SK-N-SH treated with all-trans-retinoic acid at 6 μM for 48 hours (cell line): Measurements from ENCODE around the gene DHX34.
A peak's percentile ranks its signal among the peaks of the same experiment; 100 is the strongest.

Source experiments
- ATAC-seq: fragments of 200-7000 bp; cut with Tn5 transposase; 3 replicates; pipeline ENCODE4 v1.9.1; 2020; ENCODE audit warnings: mild to moderate bottlenecking, moderate library complexity
- BACH2 ChIP-seq: fragments of 250-450 bp; sonication (Bioruptor Pico); IDR thresholded peaks from 2 replicates; pipeline ENCODE4 v1.9.0; 2021; ENCODE audit warnings: mild to moderate bottlenecking, borderline replicate concordance
- CSDC2 ChIP-seq: fragments of 250-450 bp; sonication (Bioruptor Pico); IDR thresholded peaks from 2 replicates; pipeline ENCODE4 v1.5.0; 2020; ENCODE audit warnings: mild to moderate bottlenecking, moderate library complexity
- ESRRG ChIP-seq: fragments of 250-450 bp; sonication (Bioruptor Pico); IDR thresholded peaks from 2 replicates; pipeline ENCODE4 v1.6.1; 2021; ENCODE audit warnings: mild to moderate bottlenecking
- GLIS3 ChIP-seq: fragments of 250-450 bp; sonication (Bioruptor Pico); IDR thresholded peaks from 2 replicates; pipeline ENCODE4 v1.5.0; 2020; ENCODE audit warnings: mild to moderate bottlenecking, moderate library complexity
- OSR1 ChIP-seq: fragments of 250-450 bp; sonication (Bioruptor Pico); IDR thresholded peaks from 2 replicates; pipeline ENCODE4 v1.8.0; 2022; ENCODE audit warnings: moderate library complexity, mild to moderate bottlenecking, inconsistent platforms
- PPARA ChIP-seq: fragments of 250-450 bp; sonication (Bioruptor Pico); IDR thresholded peaks from 2 replicates; pipeline ENCODE4 v1.5.0; 2020; ENCODE audit warnings: mild to moderate bottlenecking, borderline replicate concordance
- RARB ChIP-seq: fragments of 250-450 bp; sonication (Bioruptor Pico); IDR thresholded peaks from 2 replicates; pipeline ENCODE4 v1.8.0; 2021; ENCODE audit warnings: mild to moderate bottlenecking, moderate library complexity
- SNAI2 ChIP-seq: fragments of 250-450 bp; sonication (Bioruptor Pico); IDR thresholded peaks from 2 replicates; pipeline ENCODE4 v1.5.0; 2020; ENCODE audit warnings: mild to moderate bottlenecking, moderate library complexity
- TCF4 ChIP-seq: fragments of 250-450 bp; sonication (Bioruptor Pico); IDR thresholded peaks from 2 replicates; pipeline ENCODE4 v1.8.0; 2021; ENCODE audit warnings: mild to moderate bottlenecking, moderate library complexity, borderline replicate concordance
- TOX ChIP-seq: fragments of 250-450 bp; sonication (Bioruptor Pico); IDR thresholded peaks from 2 replicates; pipeline ENCODE4 v1.8.0; 2021; ENCODE audit warnings: mild to moderate bottlenecking, moderate library complexity, borderline replicate concordance
- ZFP3 ChIP-seq: fragments of 250-450 bp; sonication (Bioruptor Pico); IDR thresholded peaks from 2 replicates; pipeline ENCODE4 v1.5.0; 2020; ENCODE audit warnings: mild to moderate bottlenecking, moderate library complexity
- ZFP30 ChIP-seq: fragments of 450-650 bp; formaldehyde crosslinking; IDR thresholded peaks from 2 replicates; pipeline ENCODE4 v1.5.0; 2022; ENCODE audit warnings: mild to moderate bottlenecking, moderate library complexity
- ZNF565 ChIP-seq: fragments of 450-650 bp; formaldehyde crosslinking; conservative IDR thresholded peaks from 2 replicates; pipeline ENCODE4 v1.5.0; 2020; ENCODE audit warnings: low read depth, mild to moderate bottlenecking, moderate library complexity
- ZNF70 ChIP-seq: fragments of 450-650 bp; formaldehyde crosslinking; IDR thresholded peaks from 2 replicates; pipeline ENCODE4 v1.5.0; 2020; ENCODE audit warnings: mild to moderate bottlenecking, moderate library complexity
- ZNF8 ChIP-seq: fragments of 450-650 bp; formaldehyde crosslinking; IDR thresholded peaks from 2 replicates; pipeline ENCODE4 v1.5.0; 2020; ENCODE audit warnings: mild to moderate bottlenecking, moderate library complexity
- TF ChIP-seq, protein P1 (sequence below): fragments of 250-450 bp; sonication (Bioruptor Pico); IDR thresholded peaks from 2 replicates; pipeline ENCODE4 v1.5.1; 2020; ENCODE audit warnings: low read depth, mild to moderate bottlenecking, moderate library complexity
- TF ChIP-seq, protein P2 (sequence below): fragments of 250-450 bp; sonication (Bioruptor Pico); IDR thresholded peaks from 2 replicates; pipeline ENCODE4 v1.8.0; 2021; ENCODE audit warnings: low read depth, mild to moderate bottlenecking, moderate library complexity, borderline replicate concordance
- TF ChIP-seq, protein P3 (sequence below): fragments of 250-450 bp; sonication (Bioruptor Pico); IDR thresholded peaks from 2 replicates; pipeline ENCODE4 v1.8.0; 2020; ENCODE audit warnings: mild to moderate bottlenecking, moderate library complexity, borderline replicate concordance
- TF ChIP-seq, protein P4 (sequence below): fragments of 250-450 bp; sonication (Bioruptor Pico); IDR thresholded peaks from 2 replicates; pipeline ENCODE4 v1.5.0; 2020; ENCODE audit warnings: mild to moderate bottlenecking, moderate library complexity

Gene DHX34

DNA sequence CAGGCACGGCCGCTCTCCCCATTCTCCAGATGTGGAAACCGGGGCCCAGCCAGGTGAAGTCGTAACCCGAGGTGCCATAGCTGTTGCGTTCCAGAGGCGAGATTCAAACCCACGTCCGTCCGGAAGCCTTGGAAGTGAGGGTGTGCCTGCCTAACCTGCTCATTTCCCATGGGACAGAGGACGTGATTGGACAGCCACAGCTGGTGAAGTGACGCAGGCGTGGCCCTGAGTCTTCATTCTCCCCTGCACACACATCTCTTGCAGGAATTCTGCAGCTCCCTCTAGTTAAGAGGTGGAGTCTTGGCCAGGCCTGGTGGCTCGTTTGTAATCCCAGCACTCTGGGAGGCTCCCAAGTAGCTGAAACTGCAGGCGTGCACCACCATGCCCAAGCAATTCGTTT, 53.4 kb downstream of the DHX34 start:
- no peak; the same call in 2 of the 3 replicates for ATAC-seq
- TF ChIP-seq PPARA (CRISPR knock-in tag) (no peak), ZFP30 (CRISPR knock-in tag) (no peak), SNAI2 (CRISPR knock-in tag) (no peak), ZFP3 (no peak), RARB (no peak), BACH2 (no peak), GLIS3 (CRISPR knock-in tag) (no peak), CSDC2 (CRISPR knock-in tag) (no peak), ZNF565 (CRISPR knock-in tag) (no peak), OSR1 (CRISPR knock-in tag) (no peak), ESRRG (CRISPR knock-in tag) (no peak), TCF4 (CRISPR knock-in tag) (no peak), ZNF8 (CRISPR knock-in tag) (no peak)
- TF ChIP-seq, protein P1, sequence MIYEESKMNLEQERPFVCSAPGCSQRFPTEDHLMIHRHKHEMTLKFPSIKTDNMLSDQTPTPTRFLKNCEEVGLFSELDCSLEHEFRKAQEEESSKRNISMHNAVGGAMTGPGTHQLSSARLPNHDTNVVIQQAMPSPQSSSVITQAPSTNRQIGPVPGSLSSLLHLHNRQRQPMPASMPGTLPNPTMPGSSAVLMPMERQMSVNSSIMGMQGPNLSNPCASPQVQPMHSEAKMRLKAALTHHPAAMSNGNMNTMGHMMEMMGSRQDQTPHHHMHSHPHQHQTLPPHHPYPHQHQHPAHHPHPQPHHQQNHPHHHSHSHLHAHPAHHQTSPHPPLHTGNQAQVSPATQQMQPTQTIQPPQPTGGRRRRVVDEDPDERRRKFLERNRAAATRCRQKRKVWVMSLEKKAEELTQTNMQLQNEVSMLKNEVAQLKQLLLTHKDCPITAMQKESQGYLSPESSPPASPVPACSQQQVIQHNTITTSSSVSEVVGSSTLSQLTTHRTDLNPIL (CRISPR knock-in tag): no peak
- TF ChIP-seq, protein P2, sequence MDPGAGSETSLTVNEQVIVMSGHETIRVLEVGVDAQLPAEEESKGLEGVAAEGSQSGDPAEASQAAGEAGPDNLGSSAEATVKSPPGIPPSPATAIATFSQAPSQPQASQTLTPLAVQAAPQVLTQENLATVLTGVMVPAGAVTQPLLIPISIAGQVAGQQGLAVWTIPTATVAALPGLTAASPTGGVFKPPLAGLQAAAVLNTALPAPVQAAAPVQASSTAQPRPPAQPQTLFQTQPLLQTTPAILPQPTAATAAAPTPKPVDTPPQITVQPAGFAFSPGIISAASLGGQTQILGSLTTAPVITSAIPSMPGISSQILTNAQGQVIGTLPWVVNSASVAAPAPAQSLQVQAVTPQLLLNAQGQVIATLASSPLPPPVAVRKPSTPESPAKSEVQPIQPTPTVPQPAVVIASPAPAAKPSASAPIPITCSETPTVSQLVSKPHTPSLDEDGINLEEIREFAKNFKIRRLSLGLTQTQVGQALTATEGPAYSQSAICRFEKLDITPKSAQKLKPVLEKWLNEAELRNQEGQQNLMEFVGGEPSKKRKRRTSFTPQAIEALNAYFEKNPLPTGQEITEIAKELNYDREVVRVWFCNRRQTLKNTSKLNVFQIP: no peak

DNA sequence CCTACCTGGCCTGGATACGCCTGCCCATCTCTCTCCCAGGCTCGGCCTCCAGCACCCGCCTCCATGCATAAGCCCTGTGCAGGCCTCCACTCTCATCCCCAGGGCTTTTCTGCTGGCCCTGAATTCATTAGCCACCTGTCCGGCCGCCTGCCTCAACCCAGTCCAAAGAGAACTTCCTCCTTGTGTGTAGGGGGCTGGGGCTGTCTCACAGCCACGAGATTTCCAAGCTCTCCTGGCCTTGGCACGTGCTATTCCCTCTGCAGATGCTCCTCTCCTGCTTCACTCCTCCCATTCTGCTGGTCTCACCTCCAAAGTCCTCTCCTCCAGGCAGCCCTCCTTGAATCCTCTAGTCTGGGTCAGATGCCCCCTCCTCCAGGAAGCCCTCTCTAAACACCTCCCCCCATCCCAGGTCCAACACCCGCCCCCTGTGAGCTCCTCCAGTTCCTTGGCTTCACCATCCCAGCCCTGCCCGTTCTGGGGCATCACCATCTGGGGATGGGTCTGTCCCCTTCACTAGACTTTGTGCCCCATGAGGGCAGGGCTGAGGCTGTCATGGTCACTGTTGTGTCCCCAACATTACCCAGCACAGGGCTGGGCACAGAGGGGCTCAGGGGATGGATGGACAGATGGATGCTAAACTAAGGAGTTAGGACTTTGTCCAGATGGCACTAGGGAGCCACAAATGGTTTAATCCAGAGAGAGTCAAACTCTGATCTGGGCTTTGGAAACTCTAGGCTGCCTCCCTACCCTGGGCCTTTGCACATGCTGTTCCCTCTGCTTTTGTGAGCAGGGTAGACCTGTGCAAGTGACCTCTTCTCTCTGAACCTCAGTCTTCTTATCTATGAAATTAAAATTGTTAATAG, 55.5 kb downstream of the DHX34 start:
- ATAC-seq: no peak
- TF ChIP-seq SNAI2 (CRISPR knock-in tag) (no peak), TOX (no peak), ZNF70 (CRISPR knock-in tag) (no peak), ESRRG (CRISPR knock-in tag) (no peak)
- TF ChIP-seq, protein P3, sequence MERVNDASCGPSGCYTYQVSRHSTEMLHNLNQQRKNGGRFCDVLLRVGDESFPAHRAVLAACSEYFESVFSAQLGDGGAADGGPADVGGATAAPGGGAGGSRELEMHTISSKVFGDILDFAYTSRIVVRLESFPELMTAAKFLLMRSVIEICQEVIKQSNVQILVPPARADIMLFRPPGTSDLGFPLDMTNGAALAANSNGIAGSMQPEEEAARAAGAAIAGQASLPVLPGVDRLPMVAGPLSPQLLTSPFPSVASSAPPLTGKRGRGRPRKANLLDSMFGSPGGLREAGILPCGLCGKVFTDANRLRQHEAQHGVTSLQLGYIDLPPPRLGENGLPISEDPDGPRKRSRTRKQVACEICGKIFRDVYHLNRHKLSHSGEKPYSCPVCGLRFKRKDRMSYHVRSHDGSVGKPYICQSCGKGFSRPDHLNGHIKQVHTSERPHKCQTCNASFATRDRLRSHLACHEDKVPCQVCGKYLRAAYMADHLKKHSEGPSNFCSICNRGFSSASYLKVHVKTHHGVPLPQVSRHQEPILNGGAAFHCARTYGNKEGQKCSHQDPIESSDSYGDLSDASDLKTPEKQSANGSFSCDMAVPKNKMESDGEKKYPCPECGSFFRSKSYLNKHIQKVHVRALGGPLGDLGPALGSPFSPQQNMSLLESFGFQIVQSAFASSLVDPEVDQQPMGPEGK (CRISPR knock-in tag): no peak
- TF ChIP-seq, protein P4, sequence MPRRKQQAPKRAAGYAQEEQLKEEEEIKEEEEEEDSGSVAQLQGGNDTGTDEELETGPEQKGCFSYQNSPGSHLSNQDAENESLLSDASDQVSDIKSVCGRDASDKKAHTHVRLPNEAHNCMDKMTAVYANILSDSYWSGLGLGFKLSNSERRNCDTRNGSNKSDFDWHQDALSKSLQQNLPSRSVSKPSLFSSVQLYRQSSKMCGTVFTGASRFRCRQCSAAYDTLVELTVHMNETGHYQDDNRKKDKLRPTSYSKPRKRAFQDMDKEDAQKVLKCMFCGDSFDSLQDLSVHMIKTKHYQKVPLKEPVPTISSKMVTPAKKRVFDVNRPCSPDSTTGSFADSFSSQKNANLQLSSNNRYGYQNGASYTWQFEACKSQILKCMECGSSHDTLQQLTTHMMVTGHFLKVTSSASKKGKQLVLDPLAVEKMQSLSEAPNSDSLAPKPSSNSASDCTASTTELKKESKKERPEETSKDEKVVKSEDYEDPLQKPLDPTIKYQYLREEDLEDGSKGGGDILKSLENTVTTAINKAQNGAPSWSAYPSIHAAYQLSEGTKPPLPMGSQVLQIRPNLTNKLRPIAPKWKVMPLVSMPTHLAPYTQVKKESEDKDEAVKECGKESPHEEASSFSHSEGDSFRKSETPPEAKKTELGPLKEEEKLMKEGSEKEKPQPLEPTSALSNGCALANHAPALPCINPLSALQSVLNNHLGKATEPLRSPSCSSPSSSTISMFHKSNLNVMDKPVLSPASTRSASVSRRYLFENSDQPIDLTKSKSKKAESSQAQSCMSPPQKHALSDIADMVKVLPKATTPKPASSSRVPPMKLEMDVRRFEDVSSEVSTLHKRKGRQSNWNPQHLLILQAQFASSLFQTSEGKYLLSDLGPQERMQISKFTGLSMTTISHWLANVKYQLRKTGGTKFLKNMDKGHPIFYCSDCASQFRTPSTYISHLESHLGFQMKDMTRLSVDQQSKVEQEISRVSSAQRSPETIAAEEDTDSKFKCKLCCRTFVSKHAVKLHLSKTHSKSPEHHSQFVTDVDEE (CRISPR knock-in tag): no peak
- TF ChIP-seq, protein P1 (CRISPR knock-in tag): no peak
- TF ChIP-seq, protein P2: no peak

DNA sequence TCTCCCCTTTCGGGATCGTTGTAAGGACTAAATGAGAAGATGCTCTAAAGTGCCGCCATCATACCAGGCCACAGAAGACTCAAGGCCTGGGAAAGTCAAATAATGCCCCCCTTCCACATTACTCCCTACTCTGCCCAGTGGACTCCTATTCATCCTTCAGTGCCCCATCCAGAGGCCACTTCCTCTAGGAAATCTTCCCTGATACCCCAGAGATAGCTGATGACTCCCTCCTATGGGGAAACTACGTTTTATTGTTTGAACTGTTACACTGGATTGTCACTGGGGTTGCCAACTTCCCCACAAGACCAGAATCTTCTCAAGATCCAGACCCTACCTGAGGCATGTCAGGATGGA, 56.1 kb downstream of the DHX34 start:
- ATAC-seq: no peak
- TF ChIP-seq ZFP3 (peak; percentile 98), ESRRG (CRISPR knock-in tag) (no peak)
